Large intestine (tissue), 3 donors: ENCODE measurements around the gene TLR3. TPM values are rescaled to one million over a fixed set of nuclear protein-coding genes. Genes with fewer than 3 reads are reported as not detected.
"Not testable (repeated sequence)": the region's sequence is repeated elsewhere in the genome, so short reads cannot be mapped to it uniquely, and the experiment has no call there.

Experiments used
- DNase-seq, 2 donors: peaks; one replicate each; pipeline versions ENCODE4 v3.0.0 to v3.0.0-alpha.2; 2013
- H3K27ac ChIP-seq: one replicate; pipeline ENCODE4 v1.5.1; 2013; ENCODE audit warnings: low read length
- H3K27me3 ChIP-seq: 2 replicates; pipeline ENCODE4 v1.6.1; 2013; ENCODE audit warnings: low read length; ENCODE audit not compliant: control insufficient read depth, insufficient read depth
- H3K36me3 ChIP-seq: 2 replicates; pipeline ENCODE4 v1.6.1; 2013; ENCODE audit warnings: low read length; ENCODE audit not compliant: control insufficient read depth, insufficient read depth
- H3K4me1 ChIP-seq: one replicate; pipeline ENCODE4 v1.6.1; 2013; ENCODE audit warnings: low read length; ENCODE audit not compliant: control insufficient read depth, insufficient read depth
- H3K4me3 ChIP-seq: one replicate; pipeline ENCODE4 v1.5.1; 2013; ENCODE audit warnings: low read length
- H3K9me3 ChIP-seq: one replicate; pipeline ENCODE4 v1.6.1; 2013; ENCODE audit warnings: mild to moderate bottlenecking, low read depth, low read length, moderate library complexity; ENCODE audit not compliant: control insufficient read depth
- WGBS: methylation state at CpG from one replicate; pipeline ENCODE4 v1.1.5; 2013; ENCODE audit warnings: low lambda C conversion rate; ENCODE audit not compliant: insufficient coverage; 5-methylcytosine and 5-hydroxymethylcytosine counted together
- polyA plus RNA-seq: library from polyadenylated mRNA; unstranded; fragments of 120-200 nt; gene quantifications from one replicate; pipeline ENCODE4 v1.2.1, GENCODE V29; 2013

TLR3 gene
- polyA plus RNA-seq, 1 donor = 2.9 TPM

- not testable (repeated sequence) for DNase-seq, H3K4me1 ChIP-seq, H3K9me3 ChIP-seq, H3K4me3 ChIP-seq, H3K27me3 ChIP-seq, H3K36me3 ChIP-seq, H3K27ac ChIP-seq
- no CpG with 5 or more reads among the region's 5 CpGs for WGBS
Measured at GRCh38 chr4:186047501-186047900, 21.5 kb upstream of the TLR3 start.

GRCh38 chr4:186050135-186050534 lies 18.8 kb upstream of the TLR3 start:
- DNase-seq, H3K4me1 ChIP-seq, H3K4me3 ChIP-seq, H3K27ac ChIP-seq, H3K9me3 ChIP-seq, H3K36me3 ChIP-seq, H3K27me3 ChIP-seq: not testable (repeated sequence)
- no CpG with 5 or more reads among the region's 8 CpGs for WGBS

GRCh38 chr4:186051096-186051495 lies 17.9 kb upstream of the TLR3 start:
- Histone ChIP-seq H3K36me3 (no peaks in the 10 kb centered on the region), H3K27me3 (no peaks in the 10 kb centered on the region), H3K9me3 (no peaks in the 10 kb centered on the region), H3K4me3 (no peak overlapping the region), H3K27ac (no peak overlapping the region), H3K4me1 (no peaks in the 10 kb centered on the region)
- no peak for DNase-seq
- WGBS = 70% methylated on average over 2 of the region's 11 CpGs

- no peak for DNase-seq
- Histone ChIP-seq H3K4me3 (no peak overlapping the region), H3K27ac (no peak overlapping the region), H3K4me1 (no peaks in the 10 kb centered on the region), H3K27me3 (peaks cover 2% of the 10 kb centered on the region), H3K9me3 (peaks cover 3% of the 10 kb centered on the region), H3K36me3 (no peaks in the 10 kb centered on the region)
- WGBS = no CpG with 5 or more reads among the region's 6 CpGs
Measured at GRCh38 chr4:186058253-186058979, 10.5 kb upstream of the TLR3 start.

- Histone ChIP-seq H3K27ac (no peak overlapping the region), H3K9me3 (peaks cover 3% of the 10 kb centered on the region), H3K4me3 (no peak overlapping the region), H3K4me1 (no peaks in the 10 kb centered on the region), H3K36me3 (no peaks in the 10 kb centered on the region), H3K27me3 (peaks cover 2% of the 10 kb centered on the region)
- 60% methylated on average over 1 of the region's 3 CpGs for WGBS
- no peak for DNase-seq
Measured at GRCh38 chr4:186058980-186059316, 10.0 kb upstream of the TLR3 start.

GRCh38 chr4:186061921-186062320 lies 7.0 kb upstream of the TLR3 start:
- Histone ChIP-seq H3K4me3 (no peak overlapping the region), H3K9me3 (peaks cover 3% of the 10 kb centered on the region), H3K36me3 (no peaks in the 10 kb centered on the region), H3K27me3 (peaks cover 2% of the 10 kb centered on the region), H3K4me1 (no peaks in the 10 kb centered on the region), H3K27ac (no peak overlapping the region)
- DNase-seq = no peak
- WGBS = 100% methylated on average over 1 of the region's 4 CpGs

- H3K9me3 ChIP-seq = no peaks in the 10 kb centered on the region
- WGBS = no CpG with 5 or more reads among the region's 9 CpGs
- DNase-seq = peak; percentile 64 to 68
- no peaks in the 10 kb centered on the region for H3K4me1 ChIP-seq
- H3K27ac ChIP-seq = no peak overlapping the region
- no peak overlapping the region for H3K4me3 ChIP-seq
- no peaks in the 10 kb centered on the region for H3K27me3 ChIP-seq
- no peaks in the 10 kb centered on the region for H3K36me3 ChIP-seq
Measured at GRCh38 chr4:186067757-186068385, 1.1 kb upstream of the TLR3 start.

- H3K36me3 ChIP-seq = no peaks in the 10 kb centered on the region
- WGBS = 100% methylated on average over 1 of the region's 4 CpGs
- H3K4me1 ChIP-seq = no peaks in the 10 kb centered on the region
- DNase-seq = peak in 1 of 2 donors; percentile 16
- no peaks in the 10 kb centered on the region for H3K27me3 ChIP-seq
- no peaks in the 10 kb centered on the region for H3K9me3 ChIP-seq
- H3K4me3 ChIP-seq = no peak overlapping the region
- H3K27ac ChIP-seq = no peak overlapping the region
Measured at GRCh38 chr4:186069729-186070128, 773 bp downstream of the TLR3 start.

GRCh38 chr4:186072516-186072915 lies 3.6 kb downstream of the TLR3 start:
- DNase-seq = no peak
- no peak overlapping the region for H3K27ac ChIP-seq
- no peak overlapping the region for H3K4me3 ChIP-seq
- H3K27me3 ChIP-seq = no peaks in the 10 kb centered on the region
- H3K4me1 ChIP-seq = no peaks in the 10 kb centered on the region
- no peaks in the 10 kb centered on the region for H3K36me3 ChIP-seq
- WGBS = 100% methylated on average over 1 of the region's 10 CpGs
- H3K9me3 ChIP-seq = no peaks in the 10 kb centered on the region

GRCh38 chr4:186074189-186074588 lies 5.2 kb downstream of the TLR3 start:
- no CpG with 5 or more reads among the region's 7 CpGs for WGBS
- H3K27me3 ChIP-seq = no peaks in the 10 kb centered on the region
- no peaks in the 10 kb centered on the region for H3K9me3 ChIP-seq
- no peak overlapping the region for H3K27ac ChIP-seq
- H3K36me3 ChIP-seq = no peaks in the 10 kb centered on the region
- H3K4me1 ChIP-seq = no peaks in the 10 kb centered on the region
- DNase-seq = no peak
- H3K4me3 ChIP-seq = no peak overlapping the region
